ENCODE results near the gene SERPINE2.

SERPINE2 gene, protein sequence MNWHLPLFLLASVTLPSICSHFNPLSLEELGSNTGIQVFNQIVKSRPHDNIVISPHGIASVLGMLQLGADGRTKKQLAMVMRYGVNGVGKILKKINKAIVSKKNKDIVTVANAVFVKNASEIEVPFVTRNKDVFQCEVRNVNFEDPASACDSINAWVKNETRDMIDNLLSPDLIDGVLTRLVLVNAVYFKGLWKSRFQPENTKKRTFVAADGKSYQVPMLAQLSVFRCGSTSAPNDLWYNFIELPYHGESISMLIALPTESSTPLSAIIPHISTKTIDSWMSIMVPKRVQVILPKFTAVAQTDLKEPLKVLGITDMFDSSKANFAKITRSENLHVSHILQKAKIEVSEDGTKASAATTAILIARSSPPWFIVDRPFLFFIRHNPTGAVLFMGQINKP

GRCh38 chr2:224039080-224039769 lies at the start of gene SERPINE2:
TSS of gene SERPINE2 (minus strand) at chr2:224039286. CDS start at chr2:224001900, 37,386 bp downstream.
- peak; percentile 34 to 51 for DNase-seq

- DNase-seq: no peak
These were observed 47.3 kb upstream of the SERPINE2 start for GRCh38 chr2:224086226-224086914.

DNA sequence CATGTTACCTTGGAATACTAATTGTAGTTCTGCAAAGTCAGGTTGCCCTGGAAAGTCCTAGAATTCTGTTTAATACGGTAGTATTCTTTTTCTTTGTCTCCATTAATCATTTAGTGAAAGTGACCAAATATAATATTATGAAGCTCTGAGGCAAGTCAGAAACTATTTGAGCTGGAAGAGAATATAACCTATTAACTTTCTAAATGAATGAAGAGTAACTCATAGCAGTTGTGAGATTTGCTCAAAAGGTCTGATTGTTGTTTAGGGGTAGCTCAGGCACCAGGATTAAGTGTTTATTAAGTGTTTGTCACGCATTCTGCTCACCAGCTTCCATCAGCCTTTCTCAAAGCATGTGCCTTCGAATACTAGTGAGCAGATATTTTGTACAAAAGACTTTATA lies 46.7 kb upstream of the SERPINE2 start:
- DNase-seq: no peak

GRCh38 chr2:224085246-224085645 lies 46.2 kb upstream of the SERPINE2 start:
- DNase-seq: no peak

GRCh38 chr2:224084266-224084892 lies 45.3 kb upstream of the SERPINE2 start:
- no peak for DNase-seq

GRCh38 chr2:224083638-224084037 lies 44.6 kb upstream of the SERPINE2 start:
- DNase-seq: no peak

GRCh38 chr2:224078656-224079055 lies 39.6 kb upstream of the SERPINE2 start:
- DNase-seq: no peak

GRCh38 chr2:224077773-224078507 lies 38.9 kb upstream of the SERPINE2 start:
- no peak for DNase-seq

DNA sequence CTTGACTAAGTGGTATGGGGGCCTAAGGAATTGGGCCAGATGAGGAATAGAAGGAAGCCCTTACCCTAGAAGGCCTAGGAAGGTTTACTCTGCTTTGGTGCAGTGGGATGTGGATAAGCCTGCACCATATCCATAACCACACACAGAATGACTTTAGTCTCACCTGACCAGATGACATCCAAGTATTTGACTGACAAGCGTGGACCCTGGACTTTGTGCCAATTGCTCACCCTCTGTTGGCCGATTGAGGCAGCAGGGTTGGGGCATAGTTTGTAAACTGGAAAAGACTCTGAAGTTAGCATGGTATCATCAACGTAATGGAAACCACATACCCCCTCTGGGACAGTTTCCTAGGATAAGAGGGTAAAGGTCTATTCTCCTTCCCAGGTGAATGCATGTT lies 36.5 kb upstream of the SERPINE2 start:
- no peak for DNase-seq

- no peak for DNase-seq
These were observed 34.6 kb upstream of the SERPINE2 start for GRCh38 chr2:224073676-224074075.

DNA sequence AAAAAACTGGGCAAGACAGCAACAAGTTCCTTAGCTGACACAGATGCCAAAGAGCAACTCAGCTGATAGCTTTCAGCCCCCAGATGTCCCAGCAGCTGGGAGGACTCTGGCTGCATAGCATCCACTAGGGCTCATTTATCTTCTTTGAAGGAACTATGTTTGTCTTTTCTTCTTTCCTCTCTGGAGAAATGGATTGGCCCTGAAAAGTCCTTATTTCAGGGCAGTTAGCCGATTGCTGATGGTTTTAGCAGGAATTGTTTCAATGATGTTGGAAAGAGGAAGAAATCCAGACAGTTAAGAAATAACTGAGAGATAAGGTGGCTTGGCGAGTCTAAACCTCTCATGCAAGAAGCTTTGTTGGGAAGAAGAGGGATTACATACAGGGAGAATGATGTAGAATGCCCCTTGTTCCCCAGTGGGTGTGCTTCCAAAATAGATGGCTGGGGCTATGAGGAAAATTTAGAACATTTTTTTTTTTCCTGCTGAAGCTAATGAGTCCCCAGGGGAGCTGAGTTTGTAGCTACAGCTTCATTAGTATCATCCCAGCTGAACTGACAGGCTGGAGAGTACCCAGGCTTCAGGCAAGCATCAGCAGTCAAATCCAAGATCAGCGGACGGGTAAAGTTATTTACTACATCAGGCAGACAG lies 33.6 kb upstream of the SERPINE2 start:
- no peak for DNase-seq

DNA sequence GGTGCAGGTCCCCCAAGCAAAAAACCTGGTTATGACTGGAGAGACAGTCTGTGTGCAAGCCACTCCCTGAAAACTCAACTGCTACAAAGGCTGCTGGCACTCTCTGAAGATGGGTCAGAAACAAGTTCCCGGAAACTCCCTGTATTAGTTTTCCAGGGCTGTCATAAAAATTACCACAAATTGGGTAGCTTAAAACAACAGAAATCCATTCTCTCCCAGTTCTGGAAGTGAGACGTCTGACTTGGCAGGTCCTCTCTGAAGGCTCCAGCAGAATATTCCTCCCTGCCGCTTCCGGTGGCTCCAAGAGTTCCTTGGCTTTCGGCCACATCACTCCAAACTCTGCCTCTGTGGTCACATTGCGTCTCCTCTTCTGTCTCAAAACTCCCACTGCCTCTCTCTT lies 30.1 kb upstream of the SERPINE2 start:
- no peak for DNase-seq

DNA sequence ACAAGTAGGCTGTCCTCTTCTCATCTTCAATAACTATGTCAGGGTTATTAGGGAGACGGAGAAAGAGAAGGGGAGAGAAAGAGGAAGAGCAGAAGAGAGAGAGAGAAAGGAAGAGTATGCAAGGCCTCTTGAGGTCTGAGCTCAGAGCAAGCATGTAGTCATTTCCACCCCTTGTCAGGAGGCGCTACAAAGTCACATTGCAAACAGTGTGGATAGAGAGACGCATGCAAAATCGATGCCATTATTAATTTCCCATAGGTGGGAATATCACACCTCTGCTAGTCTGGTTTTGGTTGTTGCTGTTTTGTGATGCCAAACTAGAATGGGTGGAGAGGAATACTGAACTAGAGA lies 24.2 kb upstream of the SERPINE2 start:
- no peak for DNase-seq

DNA sequence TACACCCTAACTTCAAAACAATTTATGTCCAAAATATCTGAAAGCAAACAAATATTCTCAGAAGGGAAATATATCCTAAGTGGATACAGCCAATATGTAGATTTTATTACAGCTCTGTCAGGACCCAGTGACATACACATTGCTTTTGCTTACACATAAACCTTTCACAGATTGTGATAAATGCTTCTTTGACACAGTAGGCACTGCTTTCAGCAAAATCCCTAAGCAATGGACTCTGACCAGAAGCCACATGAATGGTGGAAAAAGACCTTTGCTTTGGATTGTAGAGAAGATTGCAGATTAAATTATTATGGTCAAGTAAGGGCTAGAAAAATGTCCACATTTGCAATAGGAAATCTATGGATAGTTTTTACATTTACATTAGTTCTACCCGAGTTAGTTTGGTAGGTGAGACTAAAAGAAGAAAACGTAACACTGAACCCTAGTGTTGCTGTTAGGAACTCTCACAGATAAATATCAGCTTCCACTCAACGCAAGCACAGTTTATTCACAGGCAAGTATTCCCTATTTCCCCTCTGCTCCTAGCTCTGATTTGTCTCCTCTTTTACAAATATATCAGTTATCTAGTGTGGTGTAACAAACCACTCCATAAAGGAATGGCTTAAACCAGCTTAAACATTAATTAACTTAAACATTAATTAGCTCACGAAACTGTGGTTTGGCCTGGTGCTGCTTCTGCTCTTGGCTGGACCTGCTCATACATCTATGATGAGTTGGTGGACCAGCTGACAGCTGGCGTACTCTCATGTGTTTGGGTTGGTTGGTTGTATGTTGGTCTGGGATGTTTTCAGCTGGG lies 23.6 kb upstream of the SERPINE2 start:
- DNase-seq: no peak

- no peak for DNase-seq
These were observed 21.8 kb upstream of the SERPINE2 start for GRCh38 chr2:224060783-224061482.

DNA sequence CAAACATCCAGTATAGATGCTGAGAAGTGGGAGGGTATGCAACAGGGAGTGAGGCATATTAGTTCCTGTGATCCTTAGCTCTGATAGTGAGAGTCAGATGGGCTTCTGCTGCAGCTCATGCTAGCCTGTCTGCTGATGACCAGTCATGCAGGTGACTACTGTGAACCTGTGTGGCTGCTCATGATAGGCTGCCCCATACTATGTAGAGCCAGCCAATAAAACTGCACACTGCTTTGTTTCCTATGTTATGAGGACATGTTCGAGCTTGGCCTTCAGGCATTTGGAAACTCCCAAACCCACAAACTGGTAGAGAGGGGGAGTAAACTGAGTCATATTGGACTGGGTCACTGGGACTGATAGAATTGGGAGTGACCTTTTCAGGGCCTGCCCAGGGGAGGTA lies 20.1 kb upstream of the SERPINE2 start:
- no peak for DNase-seq

- DNase-seq: no peak
These were observed 19.1 kb upstream of the SERPINE2 start for GRCh38 chr2:224058048-224058775.

GRCh38 chr2:224056889-224057288 lies 17.8 kb upstream of the SERPINE2 start:
- DNase-seq: no peak

GRCh38 chr2:224055101-224055500 lies 16.0 kb upstream of the SERPINE2 start:
- no peak for DNase-seq

- no peak for DNase-seq
These were observed 7.7 kb upstream of the SERPINE2 start for GRCh38 chr2:224046752-224047151.

Measured in NCI-H2081 (cell line).